ENCODE measurements around the gene COX7A2.

The COX7A2 gene

GRCh38 chr6:75262716-75263400 lies 19.3 kb upstream of the COX7A2 start:
- Histone ChIP-seq H3K79me2 (ENCODE audit: insufficient read depth, low read length) (no peaks in the 10 kb centered on the region; the same call in 1 of the 2 replicates), H3K27me3 (ENCODE audit: insufficient read depth, low read length) (no peaks in the 10 kb centered on the region), H2AFZ (ENCODE audit: low read length) (no peak overlapping the region), H3F3A (ENCODE audit: insufficient read depth, low read length) (no peaks in the 10 kb centered on the region), H3K4me2 (ENCODE audit: low read length) (no peak overlapping the region), H3K9ac (ENCODE audit: low read length) (no peak overlapping the region), H4K20me1 (ENCODE audit: insufficient read depth, low read length) (no peaks in the 10 kb centered on the region), H3K4me1 (ENCODE audit: insufficient read depth, low read length, severe bottlenecking) (peaks cover 3% of the 10 kb centered on the region), H3K36me3 (ENCODE audit: insufficient read depth, low read length) (peaks cover 48% of the 10 kb centered on the region), H3K9me2 (ENCODE audit: low read depth, low read length) (no peaks in the 10 kb centered on the region), H3K4me3 (ENCODE audit: low read depth, low read length, poor library complexity, severe bottlenecking) (no peak overlapping the region), H3K9me3 (ENCODE audit: low read length) (no peaks in the 10 kb centered on the region), H3K27ac (ENCODE audit: low read depth, low read length, poor library complexity, severe bottlenecking) (no peak overlapping the region)
- no peak for TF ChIP-seq CTCF (IDR thresholded peaks at IDR 0.05; ENCODE audit: low read length)
- TF ChIP-seq EZH2 (IDR thresholded peaks at IDR 0.05; ENCODE audit: borderline replicate concordance, low read length): no peak

GRCh38 chr6:75261299-75261698 lies 17.7 kb upstream of the COX7A2 start:
- Histone ChIP-seq H3K9me3 (ENCODE audit: low read length) (no peaks in the 10 kb centered on the region), H3K79me2 (ENCODE audit: insufficient read depth, low read length) (no peaks in the 10 kb centered on the region), H2AFZ (ENCODE audit: low read length) (no peak overlapping the region), H3K27ac (ENCODE audit: low read depth, low read length, poor library complexity, severe bottlenecking) (no peak overlapping the region), H3K9ac (ENCODE audit: low read length) (no peak overlapping the region), H3K4me2 (ENCODE audit: low read length) (no peak overlapping the region), H3F3A (ENCODE audit: insufficient read depth, low read length) (no peaks in the 10 kb centered on the region), H3K36me3 (ENCODE audit: insufficient read depth, low read length) (peaks cover 63% of the 10 kb centered on the region), H4K20me1 (ENCODE audit: insufficient read depth, low read length) (no peaks in the 10 kb centered on the region), H3K9me2 (ENCODE audit: low read depth, low read length) (no peaks in the 10 kb centered on the region), H3K4me1 (ENCODE audit: insufficient read depth, low read length, severe bottlenecking) (no peaks in the 10 kb centered on the region), H3K27me3 (ENCODE audit: insufficient read depth, low read length) (no peaks in the 10 kb centered on the region), H3K4me3 (ENCODE audit: low read depth, low read length, poor library complexity, severe bottlenecking) (no peak overlapping the region)
- TF ChIP-seq EZH2 (IDR thresholded peaks at IDR 0.05; ENCODE audit: borderline replicate concordance, low read length) (no peak), CTCF (IDR thresholded peaks at IDR 0.05; ENCODE audit: low read length) (no peak)

- Histone ChIP-seq H3K9ac (ENCODE audit: low read length) (no peak overlapping the region), H3K79me2 (ENCODE audit: insufficient read depth, low read length) (no peaks in the 10 kb centered on the region), H4K20me1 (ENCODE audit: insufficient read depth, low read length) (no peaks in the 10 kb centered on the region), H3K27ac (ENCODE audit: low read depth, low read length, poor library complexity, severe bottlenecking) (no peak overlapping the region), H3F3A (ENCODE audit: insufficient read depth, low read length) (no peaks in the 10 kb centered on the region), H3K4me2 (ENCODE audit: low read length) (no peak overlapping the region), H3K36me3 (ENCODE audit: insufficient read depth, low read length) (peaks cover 74% of the 10 kb centered on the region), H2AFZ (ENCODE audit: low read length) (no peak overlapping the region), H3K4me3 (ENCODE audit: low read depth, low read length, poor library complexity, severe bottlenecking) (no peak overlapping the region), H3K27me3 (ENCODE audit: insufficient read depth, low read length) (no peaks in the 10 kb centered on the region), H3K4me1 (ENCODE audit: insufficient read depth, low read length, severe bottlenecking) (no peaks in the 10 kb centered on the region), H3K9me2 (ENCODE audit: low read depth, low read length) (no peaks in the 10 kb centered on the region), H3K9me3 (ENCODE audit: low read length) (no peaks in the 10 kb centered on the region)
- TF ChIP-seq EZH2 (IDR thresholded peaks at IDR 0.05; ENCODE audit: borderline replicate concordance, low read length) (no peak), CTCF (IDR thresholded peaks at IDR 0.05; ENCODE audit: low read length) (no peak)
These were observed 13.9 kb upstream of the COX7A2 start for GRCh38 chr6:75257343-75258087.
